Stimulated activated CD4-positive, alpha-beta T cell treated with anti-CD3 and anti-CD28 coated beads, Interleukin-2, amount 100 ng/mL, for 24 hours (primary cell): ENCODE measurements around the gene SLC24A3.

Source experiments
- DNase-seq, 2 donors: peaks; one replicate each; pipeline ENCODE4 v3.0.0-alpha.2; 2020

Gene SLC24A3

DNA sequence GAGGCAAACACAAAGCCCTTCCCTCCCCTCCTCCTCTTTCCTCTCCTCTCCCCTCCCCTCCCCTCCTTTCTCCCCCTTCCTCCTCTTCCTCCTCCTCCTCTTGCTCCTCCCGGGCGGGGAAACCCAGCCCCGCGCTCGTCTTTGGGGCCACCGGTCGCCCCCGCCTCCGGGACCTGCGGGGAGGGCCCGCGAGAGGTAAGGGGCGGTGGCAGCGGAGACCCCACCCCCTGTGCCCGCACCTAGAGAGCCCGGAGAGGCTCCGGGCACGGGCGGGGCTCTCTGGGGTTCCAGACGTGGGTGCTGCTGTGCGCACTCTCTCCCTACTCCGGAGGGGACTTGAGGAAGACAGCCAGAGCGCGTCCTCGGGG lies 545.7 kb downstream of the SLC24A3 start, which contains the start of gene RIN2:
RIN2 (plus strand) TSS at position 126 of the 368 bp plus-strand sequence. CDS start 131,344 bp downstream, outside the sequence.
- DNase-seq: no peak

DNA sequence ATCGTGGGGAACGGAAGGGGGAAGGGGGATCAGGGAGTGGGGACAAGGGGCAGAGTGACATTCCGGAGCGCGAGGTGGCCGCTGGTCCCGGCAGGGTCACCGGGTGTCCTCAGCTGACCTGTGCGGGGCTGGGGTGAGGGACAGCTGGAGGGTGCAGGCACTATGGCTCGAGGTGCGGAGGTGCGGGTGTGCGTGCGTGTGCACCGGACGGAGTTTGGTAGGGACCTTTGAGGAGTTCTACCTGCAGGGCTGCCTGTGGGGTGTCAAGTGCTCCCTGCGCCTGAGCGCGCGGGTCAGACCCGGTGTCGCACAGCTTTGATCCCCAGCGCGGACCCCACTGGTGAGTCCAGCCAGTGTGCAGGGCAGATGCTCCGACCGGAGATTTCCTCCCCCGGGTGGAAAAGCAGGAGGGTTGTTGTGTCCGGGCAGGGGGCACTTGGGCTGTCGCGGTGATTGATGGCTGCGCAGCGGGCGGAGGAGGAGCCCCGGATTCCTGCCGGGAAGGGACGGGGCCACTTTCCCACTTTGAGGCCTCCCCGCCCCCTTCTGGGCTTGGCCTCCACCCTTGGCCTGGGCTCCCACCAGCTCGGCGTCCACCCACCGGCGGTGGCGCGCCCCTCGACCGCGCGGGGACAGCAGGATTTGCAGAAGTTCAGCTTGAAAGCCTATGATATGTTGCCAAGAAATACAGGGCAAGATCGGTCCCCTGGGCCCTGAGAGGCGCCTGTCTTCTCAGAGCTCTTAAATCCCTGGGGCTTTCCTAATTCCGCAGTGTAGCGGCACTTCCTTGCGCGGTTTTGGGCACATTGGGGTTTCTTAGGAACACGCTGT lies 546.3 kb downstream of the SLC24A3 start:
- DNase-seq: no peak

GRCh38 chr20:19760371-19760721 lies 547.9 kb downstream of the SLC24A3 start:
- no peak for DNase-seq

GRCh38 chr20:19761326-19761725 lies 548.9 kb downstream of the SLC24A3 start:
- DNase-seq: no peak

DNA sequence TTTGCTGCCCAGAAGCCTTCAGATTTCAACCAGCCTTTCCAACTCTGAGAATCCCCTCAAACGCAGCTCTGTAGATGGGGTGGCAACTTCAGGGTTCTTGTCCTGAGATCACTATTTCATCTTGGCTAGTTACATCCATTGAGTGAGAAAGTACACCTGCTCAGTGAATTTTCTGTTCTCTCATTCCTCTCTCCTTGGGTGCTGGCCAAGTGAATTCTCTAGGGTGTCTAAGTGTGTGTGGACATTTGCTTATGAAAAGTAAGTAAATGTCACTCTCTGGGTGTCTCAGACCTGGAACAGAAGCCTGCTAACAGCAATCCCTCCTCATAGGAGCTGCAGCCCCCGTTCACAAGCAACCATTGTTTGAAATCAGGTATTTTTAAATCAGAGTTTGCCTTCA lies 549.4 kb downstream of the SLC24A3 start:
- DNase-seq: no peak

GRCh38 chr20:19764207-19764606 lies 551.8 kb downstream of the SLC24A3 start:
- DNase-seq: no peak

DNA sequence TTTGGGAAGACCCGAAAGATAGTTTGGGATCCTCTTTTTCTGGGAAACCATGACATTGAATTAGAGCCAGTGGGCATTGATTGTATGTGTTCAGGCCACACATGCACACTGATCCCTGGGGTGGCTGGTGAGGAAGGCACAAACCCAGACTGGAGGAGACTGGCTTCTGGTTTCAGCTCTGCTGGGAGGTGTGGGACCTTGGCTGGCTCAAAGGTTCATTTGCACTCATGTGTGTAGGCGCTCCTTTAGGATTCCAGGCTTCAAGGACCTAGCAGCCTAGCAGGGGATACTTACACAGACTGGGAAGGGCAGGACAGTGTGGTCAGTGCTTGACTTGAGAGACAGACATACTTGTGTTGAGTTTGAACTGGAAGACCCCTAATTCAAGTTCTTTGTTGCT lies 552.8 kb downstream of the SLC24A3 start:
- DNase-seq: no peak

GRCh38 chr20:19765913-19766312 lies 553.5 kb downstream of the SLC24A3 start:
- DNase-seq: no peak

- no peak for DNase-seq
These were observed 554.6 kb downstream of the SLC24A3 start for GRCh38 chr20:19767070-19767469.

DNA sequence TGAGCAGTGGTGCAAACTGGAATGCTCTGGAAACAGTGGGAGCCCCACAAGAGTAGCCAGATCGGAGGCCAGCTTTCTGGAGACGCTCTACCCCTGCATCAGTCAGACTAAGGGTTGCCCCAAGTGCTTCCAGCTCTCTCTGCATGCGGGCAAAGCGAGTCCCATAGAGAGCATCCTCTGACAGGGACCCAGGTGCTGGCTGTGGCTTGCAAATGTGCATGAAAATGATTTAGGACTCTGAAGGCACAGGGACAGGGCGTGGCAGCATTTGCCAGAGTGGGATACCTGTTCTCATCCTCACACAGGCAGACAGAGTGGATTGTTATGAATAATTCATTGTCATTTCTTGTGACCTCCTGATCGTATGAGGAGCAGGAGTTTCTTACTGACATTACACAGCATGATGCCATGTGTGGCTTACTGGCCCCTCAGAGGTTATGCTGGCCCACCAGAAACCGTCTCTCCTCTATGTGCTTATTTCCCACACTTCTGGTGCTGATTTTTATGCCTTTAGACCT lies 555.9 kb downstream of the SLC24A3 start:
- no peak for DNase-seq

DNA sequence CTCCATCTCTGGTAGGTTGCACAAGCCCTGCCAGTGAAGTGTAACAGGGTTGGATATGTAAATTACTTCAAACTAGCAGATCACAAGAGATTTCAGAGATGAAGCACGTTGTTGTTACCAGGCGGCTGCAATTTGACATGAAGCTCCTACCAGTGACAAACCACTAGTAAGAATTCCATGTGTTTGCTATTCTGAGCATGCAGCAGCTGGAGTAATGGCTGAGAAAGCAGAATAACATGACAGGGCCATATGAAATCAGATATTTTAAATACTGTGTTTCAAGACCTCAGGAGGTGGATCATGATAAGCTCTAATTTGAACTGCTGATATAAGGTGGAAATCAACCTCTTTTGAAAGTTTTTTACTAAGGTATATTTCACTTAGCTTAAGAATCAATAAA lies 557.1 kb downstream of the SLC24A3 start:
- DNase-seq: no peak

- no peak for DNase-seq
These were observed 557.9 kb downstream of the SLC24A3 start for GRCh38 chr20:19770375-19770774.

DNA sequence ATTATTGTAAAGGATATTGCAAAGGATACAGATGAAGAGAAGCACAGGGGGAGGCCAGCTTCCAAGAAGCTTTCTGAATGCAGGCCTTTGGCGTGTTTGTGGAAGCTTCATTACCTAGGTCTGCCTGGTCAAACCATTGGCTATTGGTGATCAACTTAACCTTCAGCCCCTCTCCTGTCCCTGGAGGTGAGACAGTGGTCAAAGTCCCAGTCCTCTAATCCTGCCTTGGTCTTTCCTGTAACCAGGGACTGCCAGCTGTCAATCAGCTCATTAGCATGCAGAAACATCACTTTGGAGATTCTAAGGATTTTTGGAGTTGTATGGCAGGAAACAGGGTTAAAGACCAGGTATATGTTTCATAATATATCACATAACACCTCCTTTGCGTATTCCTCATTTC lies 558.6 kb downstream of the SLC24A3 start:
- no peak for DNase-seq
